ENCODE measurements around the gene ENTREP3.

Gene ENTREP3

GRCh38 chr1:155200920-155201319 is 54.4 kb downstream of the ENTREP3 start:
- 0 out of 2 replicates have a peak, but pooled peaks cover 5% of the 10 kb centered on the region for H4K20me1 ChIP-seq (ENCODE audit: insufficient read depth, low read length)
- no peak overlapping the region for H3K27ac ChIP-seq (ENCODE audit: low read length)
- ATAC-seq (ENCODE audit: insufficient read depth, low read depth) (no peak), DNase-seq (no peak)
- H3K9ac ChIP-seq (ENCODE audit: low read depth, low read length) = no peak overlapping the region
- H3K27me3 ChIP-seq (ENCODE audit: insufficient read depth, low read length, poor library complexity) = no peaks in the 10 kb centered on the region
- peaks cover 6% of the 10 kb centered on the region for H3K4me1 ChIP-seq (ENCODE audit: insufficient read depth, low read length)
- no peak overlapping the region for H2AFZ ChIP-seq (ENCODE audit: low read depth, low read length)
- no peak for TF ChIP-seq CTCF (IDR thresholded peaks at IDR 0.05; ENCODE audit: borderline replicate concordance, extremely low read depth, low read length, poor library complexity, severe bottlenecking)
- no peak for TF ChIP-seq EZH2 (IDR thresholded peaks at IDR 0.05; ENCODE audit: borderline replicate concordance, low read depth, low read length, severe bottlenecking)
- H3K9me3 ChIP-seq (ENCODE audit: insufficient read depth, low read length, severe bottlenecking) = no peaks in the 10 kb centered on the region
- peaks cover 9% of the 10 kb centered on the region for H3K36me3 ChIP-seq (ENCODE audit: insufficient read depth, low read length)
- H3K79me2 ChIP-seq (ENCODE audit: insufficient read depth, low read length) = 0 out of 2 replicates have a peak, but pooled peaks cover 1% of the 10 kb centered on the region
- H3K4me2 ChIP-seq (ENCODE audit: insufficient read depth, low read length) = no peak overlapping the region
- H3K4me3 ChIP-seq (ENCODE audit: low read depth in 1 of 2, low read length in 2 of 2) = no peak overlapping the region

DNA sequence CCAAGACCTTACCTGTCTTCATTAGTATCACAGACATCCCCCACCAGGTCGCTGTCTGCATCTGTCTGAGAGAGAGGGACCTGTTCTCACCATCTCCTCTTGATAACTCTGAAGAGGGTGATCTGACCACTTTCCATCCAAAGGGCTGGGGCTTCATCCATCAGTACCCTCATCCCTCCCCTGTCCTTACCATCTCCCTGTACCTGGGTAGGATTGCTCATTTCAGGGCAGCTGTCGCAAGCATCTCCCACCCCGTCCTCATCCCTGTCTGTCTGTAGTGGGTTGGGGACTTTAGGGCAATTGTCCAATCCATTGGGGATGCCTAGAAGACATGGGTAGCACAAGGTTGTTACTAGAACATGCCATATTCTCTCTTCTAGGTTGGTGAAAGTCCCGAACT is 55.5 kb downstream of the ENTREP3 start:
- no peaks in the 10 kb centered on the region for H3K27me3 ChIP-seq (ENCODE audit: insufficient read depth, low read length, poor library complexity)
- no peaks in the 10 kb centered on the region for H3K9me3 ChIP-seq (ENCODE audit: insufficient read depth, low read length, severe bottlenecking)
- 0 out of 2 replicates have a peak, but pooled peaks cover 8% of the 10 kb centered on the region for H3K79me2 ChIP-seq (ENCODE audit: insufficient read depth, low read length)
- peaks cover 14% of the 10 kb centered on the region for H3K4me1 ChIP-seq (ENCODE audit: insufficient read depth, low read length)
- no peak overlapping the region for H2AFZ ChIP-seq (ENCODE audit: low read depth, low read length)
- no peak overlapping the region for H3K4me3 ChIP-seq (ENCODE audit: low read depth in 1 of 2, low read length in 2 of 2)
- H3K9ac ChIP-seq (ENCODE audit: low read depth, low read length) = no peak overlapping the region
- H3K36me3 ChIP-seq (ENCODE audit: insufficient read depth, low read length) = peaks cover 9% of the 10 kb centered on the region
- H4K20me1 ChIP-seq (ENCODE audit: insufficient read depth, low read length) = 0 out of 2 replicates have a peak, but pooled peaks cover 5% of the 10 kb centered on the region
- no peak overlapping the region for H3K27ac ChIP-seq (ENCODE audit: low read length)
- TF ChIP-seq CTCF (IDR thresholded peaks at IDR 0.05; ENCODE audit: borderline replicate concordance, extremely low read depth, low read length, poor library complexity, severe bottlenecking) (no peak), EZH2 (IDR thresholded peaks at IDR 0.05; ENCODE audit: borderline replicate concordance, low read depth, low read length, severe bottlenecking) (no peak)
- ATAC-seq (ENCODE audit: insufficient read depth, low read depth) (no peak), DNase-seq (no peak)
- H3K4me2 ChIP-seq (ENCODE audit: insufficient read depth, low read length) = no peak overlapping the region

DNA sequence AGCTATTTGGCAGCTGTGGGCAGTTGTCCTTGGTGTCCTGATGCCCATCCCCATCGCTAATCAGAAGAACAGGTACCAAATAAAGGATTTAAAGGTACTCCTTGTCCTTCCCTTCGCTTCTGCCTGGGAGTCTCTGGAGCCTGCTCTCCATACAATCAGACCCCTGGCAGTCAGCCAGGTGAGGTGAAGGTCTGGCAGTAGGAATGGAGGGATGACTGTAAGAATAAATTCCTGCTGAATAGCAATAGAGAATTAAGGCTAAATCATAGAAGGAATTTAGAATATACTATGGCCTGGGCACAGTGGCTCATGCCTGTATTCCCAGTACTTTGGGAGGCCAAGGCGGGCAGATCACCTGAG is 56.8 kb downstream of the ENTREP3 start:
- Histone ChIP-seq H3K9me3 (ENCODE audit: insufficient read depth, low read length, severe bottlenecking) (no peaks in the 10 kb centered on the region), H3K27ac (ENCODE audit: low read length) (no peak overlapping the region), H4K20me1 (ENCODE audit: insufficient read depth, low read length) (0 out of 2 replicates have a peak, but pooled peaks cover 5% of the 10 kb centered on the region), H3K4me3 (ENCODE audit: low read depth in 1 of 2, low read length in 2 of 2) (no peak overlapping the region), H3K79me2 (ENCODE audit: insufficient read depth, low read length) (0 out of 2 replicates have a peak, but pooled peaks cover 8% of the 10 kb centered on the region), H3K4me1 (ENCODE audit: insufficient read depth, low read length) (peaks cover 24% of the 10 kb centered on the region), H3K4me2 (ENCODE audit: insufficient read depth, low read length) (no peak overlapping the region), H3K9ac (ENCODE audit: low read depth, low read length) (no peak overlapping the region), H3K36me3 (ENCODE audit: insufficient read depth, low read length) (peaks cover 9% of the 10 kb centered on the region), H2AFZ (ENCODE audit: low read depth, low read length) (no peak overlapping the region), H3K27me3 (ENCODE audit: insufficient read depth, low read length, poor library complexity) (no peaks in the 10 kb centered on the region)
- no peak for ATAC-seq (ENCODE audit: insufficient read depth, low read depth)
- TF ChIP-seq EZH2 (IDR thresholded peaks at IDR 0.05; ENCODE audit: borderline replicate concordance, low read depth, low read length, severe bottlenecking) (no peak), CTCF (IDR thresholded peaks at IDR 0.05; ENCODE audit: borderline replicate concordance, extremely low read depth, low read length, poor library complexity, severe bottlenecking) (no peak)
- no peak for DNase-seq

Data from DND-41 (cell line).